Fibroblast of mammary gland (primary cell): ENCODE data around the gene PRKCH.

Experiments
- DNase-seq: peaks from one replicate; pipeline ENCODE4 v3.0.0-alpha.2; 2010; ENCODE audit warnings: low read depth
- H3K4me3 ChIP-seq: 2 replicates; pipeline ENCODE4 v1.5.1; 2011; ENCODE audit warnings: low read depth, mild to moderate bottlenecking, low read length, moderate library complexity; ENCODE audit not compliant: control insufficient read depth
- TF ChIP-seq, protein P1 (sequence below): conservative IDR thresholded peaks from 2 replicates; pipeline ENCODE4 v1.5.1; 2011; ENCODE audit warnings: low read depth, low read length, inconsistent platforms; ENCODE audit not compliant: control insufficient read depth, insufficient read depth

The PRKCH gene

DNA sequence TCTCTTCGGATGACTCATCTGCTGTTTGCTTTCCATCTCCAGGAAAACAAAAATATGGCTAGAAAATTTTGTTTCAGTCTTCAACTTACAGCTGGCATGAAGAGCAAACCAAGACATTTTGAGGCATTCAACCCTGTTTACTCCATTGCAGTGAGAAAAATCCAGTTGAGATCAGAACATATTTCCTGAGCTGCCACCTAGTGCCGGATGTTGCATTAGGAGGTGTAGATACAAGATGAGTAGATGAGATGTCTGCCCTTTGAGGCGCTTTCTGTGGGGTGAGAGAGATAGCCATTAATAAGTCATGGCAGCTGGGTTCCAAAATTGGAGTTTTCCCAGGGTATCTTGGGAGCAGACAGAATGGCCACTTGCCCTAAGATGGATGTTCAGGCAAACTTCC is 171.1 kb downstream of the PRKCH start:
- TF ChIP-seq, protein P1, sequence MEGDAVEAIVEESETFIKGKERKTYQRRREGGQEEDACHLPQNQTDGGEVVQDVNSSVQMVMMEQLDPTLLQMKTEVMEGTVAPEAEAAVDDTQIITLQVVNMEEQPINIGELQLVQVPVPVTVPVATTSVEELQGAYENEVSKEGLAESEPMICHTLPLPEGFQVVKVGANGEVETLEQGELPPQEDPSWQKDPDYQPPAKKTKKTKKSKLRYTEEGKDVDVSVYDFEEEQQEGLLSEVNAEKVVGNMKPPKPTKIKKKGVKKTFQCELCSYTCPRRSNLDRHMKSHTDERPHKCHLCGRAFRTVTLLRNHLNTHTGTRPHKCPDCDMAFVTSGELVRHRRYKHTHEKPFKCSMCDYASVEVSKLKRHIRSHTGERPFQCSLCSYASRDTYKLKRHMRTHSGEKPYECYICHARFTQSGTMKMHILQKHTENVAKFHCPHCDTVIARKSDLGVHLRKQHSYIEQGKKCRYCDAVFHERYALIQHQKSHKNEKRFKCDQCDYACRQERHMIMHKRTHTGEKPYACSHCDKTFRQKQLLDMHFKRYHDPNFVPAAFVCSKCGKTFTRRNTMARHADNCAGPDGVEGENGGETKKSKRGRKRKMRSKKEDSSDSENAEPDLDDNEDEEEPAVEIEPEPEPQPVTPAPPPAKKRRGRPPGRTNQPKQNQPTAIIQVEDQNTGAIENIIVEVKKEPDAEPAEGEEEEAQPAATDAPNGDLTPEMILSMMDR: no peak
- H3K4me3 ChIP-seq: no peak overlapping the region
- no peak for DNase-seq

- TF ChIP-seq, protein P1: no peak
- H3K4me3 ChIP-seq: no peak overlapping the region
- DNase-seq: peak; percentile 93
These were observed 171.9 kb downstream of the PRKCH start for GRCh38 chr14:61493239-61493638.

- peak; percentile 73 for DNase-seq
- TF ChIP-seq, protein P1: no peak
- H3K4me3 ChIP-seq: no peak overlapping the region
These were observed 172.6 kb downstream of the PRKCH start for GRCh38 chr14:61494018-61494417.

GRCh38 chr14:61495809-61496208 is 174.4 kb downstream of the PRKCH start:
- no peak for DNase-seq
- TF ChIP-seq, protein P1: no peak
- H3K4me3 ChIP-seq: no peak overlapping the region

- DNase-seq: no peak
- no peak overlapping the region for H3K4me3 ChIP-seq
- TF ChIP-seq, protein P1: no peak
These were observed 176.9 kb downstream of the PRKCH start for GRCh38 chr14:61498303-61498702.

GRCh38 chr14:61498811-61499210 is 177.4 kb downstream of the PRKCH start:
- no peak overlapping the region for H3K4me3 ChIP-seq
- TF ChIP-seq, protein P1: no peak
- DNase-seq: peak; percentile 78

- TF ChIP-seq, protein P1: no peak
- H3K4me3 ChIP-seq: no peak overlapping the region
- no peak for DNase-seq
These were observed 178.6 kb downstream of the PRKCH start for GRCh38 chr14:61499991-61500390.
